Measurements from ENCODE around the gene ALOXE3. TPM values are rescaled to one million over a fixed set of nuclear protein-coding genes. Genes with fewer than 3 reads are reported as not detected.

Gene ALOXE3
- polyA plus RNA-seq, 3 donors from 2014 or later: not detected

GRCh38 chr17:8105957-8106398, 12.3 kb downstream of the ALOXE3 start:
- H3K9me3 Mint-ChIP-seq: no peaks in the 10 kb centered on the region
- peaks cover 0 to 7% (median 5%) of the 10 kb centered on the region in 3 donors for H3K27me3 Mint-ChIP-seq (ENCODE audit: low read depth in 3 of 3)
- no peak overlapping the region for H3K27ac Mint-ChIP-seq
- peaks cover 1 to 4% of the 10 kb centered on the region in 2 donors for H3K4me1 Mint-ChIP-seq
- H3K4me3 Mint-ChIP-seq: no peak overlapping the region
- no peak for DNase-seq
- H3K36me3 Mint-ChIP-seq: no peaks in the 10 kb centered on the region

DNA sequence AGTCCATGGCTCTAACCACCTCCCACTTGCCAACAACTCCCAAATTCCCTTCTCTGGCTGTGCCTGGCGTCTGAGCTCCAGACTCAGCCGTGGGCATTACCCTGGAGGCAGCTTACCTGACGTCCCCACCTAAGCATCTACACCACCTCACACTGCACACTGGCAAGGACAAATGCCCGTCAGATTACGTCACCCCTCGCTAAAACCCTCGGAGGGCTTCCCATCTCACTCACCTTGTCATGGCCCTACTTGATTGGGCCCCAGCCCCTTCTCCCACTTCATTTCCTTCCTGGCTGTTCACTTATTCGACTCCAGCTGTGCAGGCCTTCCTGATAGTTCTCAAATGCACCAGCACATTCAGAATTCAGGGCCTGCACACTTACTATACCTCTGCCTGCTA, 13.4 kb downstream of the ALOXE3 start:
- H3K27ac Mint-ChIP-seq: no peak overlapping the region
- H3K27me3 Mint-ChIP-seq (ENCODE audit: low read depth in 3 of 3): peaks cover 0 to 5% (median 0%) of the 10 kb centered on the region in 3 donors
- no peak for DNase-seq
- H3K4me3 Mint-ChIP-seq: no peak overlapping the region
- H3K36me3 Mint-ChIP-seq: no peaks in the 10 kb centered on the region
- no peaks in the 10 kb centered on the region for H3K4me1 Mint-ChIP-seq
- H3K9me3 Mint-ChIP-seq: no peaks in the 10 kb centered on the region

DNA sequence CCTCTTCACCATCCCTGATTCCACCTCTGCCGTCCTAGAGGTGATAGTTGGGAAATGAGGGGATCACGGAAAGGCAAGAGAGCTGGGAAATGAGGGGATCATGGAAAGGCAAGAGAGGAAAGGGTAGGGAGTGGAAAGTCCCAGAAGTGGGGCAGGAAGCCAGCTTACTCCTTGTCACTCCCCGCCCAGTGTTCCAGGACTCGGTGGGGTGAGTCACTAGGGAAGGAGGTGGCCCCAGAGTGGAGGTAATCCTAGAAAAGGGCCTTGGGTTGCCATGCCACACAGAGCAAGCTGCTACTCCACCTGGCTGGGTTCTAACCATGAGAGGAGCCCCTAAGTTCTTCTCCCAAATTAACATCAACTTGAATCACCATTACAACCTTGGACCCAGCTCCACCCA, 14.8 kb downstream of the ALOXE3 start:
- no peak overlapping the region for H3K4me3 Mint-ChIP-seq

GRCh38 chr17:8101721-8102120, 16.6 kb downstream of the ALOXE3 start:
- no peak for DNase-seq
- no peaks in the 10 kb centered on the region for H3K9me3 Mint-ChIP-seq
- no peak overlapping the region for H3K27ac Mint-ChIP-seq
- no peaks in the 10 kb centered on the region for H3K4me1 Mint-ChIP-seq
- peaks cover 1 to 11% (median 3%) of the 10 kb centered on the region in 3 donors for H3K27me3 Mint-ChIP-seq (ENCODE audit: low read depth in 3 of 3)
- no peak overlapping the region for H3K4me3 Mint-ChIP-seq
- no peaks in the 10 kb centered on the region for H3K36me3 Mint-ChIP-seq

More for the DNA sequence above, 14.8 kb downstream of the ALOXE3 start:
- Mint-ChIP-seq H3K4me1 (no peaks in the 10 kb centered on the region), H3K9me3 (no peaks in the 10 kb centered on the region), H3K27me3 (ENCODE audit: low read depth in 3 of 3) (peaks cover 0 to 8% (median 0%) of the 10 kb centered on the region in 3 donors), H3K36me3 (no peaks in the 10 kb centered on the region), H3K27ac (no peak overlapping the region)
- DNase-seq: no peak

GRCh38 chr17:8100763-8101162, 17.6 kb downstream of the ALOXE3 start:
- H3K36me3 Mint-ChIP-seq: no peaks in the 10 kb centered on the region
- H3K27ac Mint-ChIP-seq: no peak overlapping the region
- no peak for DNase-seq
- no peaks in the 10 kb centered on the region for H3K9me3 Mint-ChIP-seq
- peaks cover 1 to 8% (median 3%) of the 10 kb centered on the region in 3 donors for H3K27me3 Mint-ChIP-seq (ENCODE audit: low read depth in 3 of 3)
- no peaks in the 10 kb centered on the region for H3K4me1 Mint-ChIP-seq
- no peak overlapping the region for H3K4me3 Mint-ChIP-seq

DNA sequence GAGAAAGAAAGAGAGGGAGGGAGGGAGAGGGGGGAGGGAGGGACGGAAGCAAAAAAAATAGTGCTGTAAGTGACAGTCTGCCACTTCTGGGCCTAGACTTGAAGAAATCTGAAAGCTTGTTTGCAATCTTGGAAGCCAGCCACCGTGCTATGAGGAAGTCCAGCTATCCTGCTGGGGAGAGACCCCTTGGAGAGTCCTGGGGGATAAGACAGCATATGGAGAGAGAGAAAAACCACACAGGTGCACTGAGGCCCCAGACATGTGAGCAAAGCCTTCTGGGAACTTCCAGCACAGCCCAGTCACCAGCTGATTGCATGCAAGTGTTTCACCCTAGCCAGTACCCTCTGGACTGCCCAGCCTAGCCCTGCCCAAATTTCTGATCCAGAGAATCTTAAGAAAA, 18.2 kb downstream of the ALOXE3 start:
- no peaks in the 10 kb centered on the region for H3K4me1 Mint-ChIP-seq
- no peak overlapping the region for H3K27ac Mint-ChIP-seq
- H3K4me3 Mint-ChIP-seq: no peak overlapping the region
- no peaks in the 10 kb centered on the region for H3K36me3 Mint-ChIP-seq
- H3K9me3 Mint-ChIP-seq: no peaks in the 10 kb centered on the region
- no peak for DNase-seq
- H3K27me3 Mint-ChIP-seq (ENCODE audit: low read depth in 3 of 3): peaks cover 1 to 8% (median 3%) of the 10 kb centered on the region in 3 donors

DNA sequence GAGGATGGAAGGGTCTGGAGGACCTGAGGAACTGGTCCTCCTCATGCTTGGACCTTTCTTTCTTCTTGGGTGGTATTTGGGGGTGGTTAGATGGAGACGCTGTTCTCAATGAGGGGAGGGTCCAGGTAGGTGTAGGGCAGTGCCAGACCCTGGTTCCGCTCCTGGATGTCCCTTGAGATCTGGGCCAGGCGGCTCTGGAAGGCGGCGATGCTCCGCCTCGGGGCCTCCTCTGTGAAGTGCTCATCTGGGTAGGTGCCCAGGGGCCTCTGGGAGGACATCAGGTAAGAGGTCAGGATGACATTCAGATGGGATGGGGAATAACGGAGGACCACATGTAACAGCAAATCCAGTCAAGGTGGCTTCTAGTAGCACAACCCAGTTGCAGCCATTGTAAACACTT, 21.8 kb downstream of the ALOXE3 start:
- no peaks in the 10 kb centered on the region for H3K9me3 Mint-ChIP-seq
- H3K27ac Mint-ChIP-seq: no peak overlapping the region
- H3K36me3 Mint-ChIP-seq: no peaks in the 10 kb centered on the region

DNA sequence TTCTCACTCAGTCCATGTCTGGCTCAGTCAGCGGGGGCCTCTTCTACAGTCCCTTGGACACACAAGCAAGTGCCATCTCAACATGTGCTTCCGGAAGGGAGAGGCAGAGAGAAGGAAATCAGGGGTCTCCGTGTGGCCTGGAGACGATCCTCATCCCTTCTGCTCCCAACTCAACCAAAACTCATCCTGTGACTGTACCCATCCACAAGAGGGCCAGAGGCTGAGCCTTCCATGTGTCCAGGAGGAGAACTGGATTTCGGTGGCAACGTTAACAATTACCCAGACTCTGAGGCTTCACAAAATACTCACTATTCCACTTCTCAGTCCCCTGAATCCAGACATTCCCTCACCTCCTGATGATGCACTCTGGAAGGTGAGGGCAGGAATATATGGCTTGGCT, 23.0 kb downstream of the ALOXE3 start:
- Mint-ChIP-seq H3K4me1 (peaks cover 3 to 5% of the 10 kb centered on the region in 2 donors), H3K27ac (no peak overlapping the region), H3K4me3 (no peak overlapping the region), H3K27me3 (ENCODE audit: low read depth in 3 of 3) (peaks cover 1 to 14% (median 5%) of the 10 kb centered on the region in 3 donors), H3K9me3 (no peaks in the 10 kb centered on the region), H3K36me3 (no peaks in the 10 kb centered on the region)
- no peak for DNase-seq

More for the DNA sequence above, 21.8 kb downstream of the ALOXE3 start:
- Mint-ChIP-seq H3K4me3 (no peak overlapping the region), H3K27me3 (ENCODE audit: low read depth in 3 of 3) (peaks cover 1 to 8% (median 5%) of the 10 kb centered on the region in 3 donors), H3K4me1 (peaks cover 3 to 5% of the 10 kb centered on the region in 2 donors)
- DNase-seq: no peak

DNA sequence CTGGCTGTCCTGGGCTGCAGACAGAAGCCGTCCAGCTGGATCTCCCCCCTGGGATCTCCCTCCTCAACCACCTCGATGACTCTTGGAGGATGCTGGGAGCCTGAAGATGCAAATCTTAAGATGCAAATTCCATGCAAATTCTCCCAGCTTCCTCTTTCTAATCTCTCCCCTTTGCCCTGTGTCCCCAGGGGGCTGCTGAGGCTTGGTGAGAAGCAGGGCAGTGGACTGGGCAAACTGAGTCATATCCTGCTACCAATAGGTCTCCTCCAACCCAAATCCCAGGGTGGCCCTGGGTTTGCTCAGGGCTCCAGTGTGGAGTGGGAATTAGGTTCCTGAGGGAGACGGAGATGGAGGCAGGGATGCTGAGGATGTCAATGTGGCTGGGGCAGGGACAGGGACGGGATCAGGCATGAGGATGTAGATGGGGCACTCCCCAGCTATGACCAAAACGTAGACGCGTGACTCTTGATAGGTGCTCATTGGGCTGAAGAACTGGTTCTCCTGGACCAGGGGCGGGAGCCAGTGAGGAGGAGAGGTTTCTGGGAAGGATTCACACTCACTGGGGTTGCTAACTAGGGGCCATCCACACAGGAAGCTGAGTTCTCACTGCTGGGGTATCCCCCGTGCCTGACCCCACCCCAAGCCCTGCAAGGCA, 27.2 kb downstream of the ALOXE3 start:
- Mint-ChIP-seq H3K27me3 (ENCODE audit: low read depth in 3 of 3) (peaks cover 0 to 12% (median 9%) of the 10 kb centered on the region in 3 donors), H3K4me3 (no peak overlapping the region), H3K36me3 (no peaks in the 10 kb centered on the region), H3K9me3 (no peaks in the 10 kb centered on the region), H3K4me1 (peaks cover 3 to 5% of the 10 kb centered on the region in 2 donors), H3K27ac (no peak overlapping the region)
- DNase-seq: no peak

- Mint-ChIP-seq H3K27ac (no peak overlapping the region), H3K4me1 (peaks cover 3 to 5% of the 10 kb centered on the region in 2 donors), H3K36me3 (no peaks in the 10 kb centered on the region), H3K27me3 (ENCODE audit: low read depth in 3 of 3) (peaks cover 0 to 10% (median 9%) of the 10 kb centered on the region in 3 donors), H3K4me3 (no peak overlapping the region), H3K9me3 (no peaks in the 10 kb centered on the region)
- DNase-seq: no peak
Measured at GRCh38 chr17:8089728-8090127, 28.6 kb downstream of the ALOXE3 start.

GRCh38 chr17:8087952-8088230, 30.4 kb downstream of the ALOXE3 start:
- Mint-ChIP-seq H3K27ac (no peak overlapping the region), H3K4me1 (no peaks in the 10 kb centered on the region), H3K27me3 (ENCODE audit: low read depth in 3 of 3) (peaks cover 0 to 10% (median 8%) of the 10 kb centered on the region in 3 donors), H3K4me3 (no peak overlapping the region), H3K9me3 (no peaks in the 10 kb centered on the region), H3K36me3 (no peaks in the 10 kb centered on the region)
- no peak for DNase-seq

- Mint-ChIP-seq H3K36me3 (no peaks in the 10 kb centered on the region), H3K27ac (no peak within 1 kb of the TSS), H3K27me3 (ENCODE audit: low read depth in 3 of 3) (peaks cover 0 to 10% (median 8%) of the 10 kb centered on the region in 3 donors), H3K4me1 (no peaks in the 10 kb centered on the region), H3K4me3 (no peak within 1 kb of the TSS), H3K9me3 (no peaks in the 10 kb centered on the region)
- no peak for DNase-seq
Measured at GRCh38 chr17:8087075-8087951, 31.0 kb downstream of the ALOXE3 start, which contains the start of gene ALOX12B. ALOX12B (minus strand) TSS chr17:8087716; CDS start chr17:8087442, 274 bp downstream.

- Mint-ChIP-seq H3K4me3 (no peak overlapping the region), H3K36me3 (no peaks in the 10 kb centered on the region), H3K9me3 (no peaks in the 10 kb centered on the region), H3K27me3 (ENCODE audit: low read depth in 3 of 3) (peaks cover 2 to 8% (median 4%) of the 10 kb centered on the region in 3 donors), H3K4me1 (peaks cover 1 to 7% of the 10 kb centered on the region in 2 donors), H3K27ac (no peak overlapping the region)
- no peak for DNase-seq
Measured at GRCh38 chr17:8084250-8084649, 34.1 kb downstream of the ALOXE3 start.

DNA sequence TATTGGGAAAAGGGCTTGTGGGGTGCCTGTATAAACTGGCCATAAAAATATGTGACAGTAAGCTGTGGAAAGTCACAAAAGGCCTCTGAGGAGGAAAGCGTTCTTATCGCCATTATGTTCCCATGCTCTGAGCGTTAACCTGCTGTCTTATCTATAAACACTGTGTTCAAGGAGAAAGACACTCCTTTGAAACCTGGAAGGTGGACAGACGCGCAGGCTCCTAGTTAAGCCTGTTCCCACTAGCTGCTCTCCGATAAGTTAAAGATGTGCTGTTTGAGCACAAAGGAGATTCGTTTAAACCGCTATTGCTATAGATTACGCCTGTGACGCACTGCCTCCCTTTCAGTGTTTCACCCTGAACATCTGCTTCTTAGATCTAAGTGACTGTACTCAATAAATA, 36.0 kb downstream of the ALOXE3 start:
- Mint-ChIP-seq H3K9me3 (no peaks in the 10 kb centered on the region), H3K27me3 (ENCODE audit: low read depth in 3 of 3) (peaks cover 2 to 6% (median 3%) of the 10 kb centered on the region in 3 donors), H3K4me3 (no peak overlapping the region), H3K27ac (no peak overlapping the region), H3K4me1 (peaks cover 5 to 10% of the 10 kb centered on the region in 2 donors), H3K36me3 (no peaks in the 10 kb centered on the region)
- DNase-seq: no peak

All from immature natural killer cell (primary cell).